Activated T-helper 9 cell treated with anti-CD3 and anti-CD28 coated beads, Interleukin-2, amount 50 U/mL, for 16 hours (primary cell): Measurements from ENCODE around the gene RTN4R.
"Not testable (repeated sequence)": the region's sequence is repeated elsewhere in the genome, so short reads cannot be mapped to it uniquely, and the experiment has no call there.

Experiments
- DNase-seq: peaks from one replicate; pipeline ENCODE4 v3.0.0-alpha.2; 2020; ENCODE audit warnings: low read depth

RTN4R gene

DNA sequence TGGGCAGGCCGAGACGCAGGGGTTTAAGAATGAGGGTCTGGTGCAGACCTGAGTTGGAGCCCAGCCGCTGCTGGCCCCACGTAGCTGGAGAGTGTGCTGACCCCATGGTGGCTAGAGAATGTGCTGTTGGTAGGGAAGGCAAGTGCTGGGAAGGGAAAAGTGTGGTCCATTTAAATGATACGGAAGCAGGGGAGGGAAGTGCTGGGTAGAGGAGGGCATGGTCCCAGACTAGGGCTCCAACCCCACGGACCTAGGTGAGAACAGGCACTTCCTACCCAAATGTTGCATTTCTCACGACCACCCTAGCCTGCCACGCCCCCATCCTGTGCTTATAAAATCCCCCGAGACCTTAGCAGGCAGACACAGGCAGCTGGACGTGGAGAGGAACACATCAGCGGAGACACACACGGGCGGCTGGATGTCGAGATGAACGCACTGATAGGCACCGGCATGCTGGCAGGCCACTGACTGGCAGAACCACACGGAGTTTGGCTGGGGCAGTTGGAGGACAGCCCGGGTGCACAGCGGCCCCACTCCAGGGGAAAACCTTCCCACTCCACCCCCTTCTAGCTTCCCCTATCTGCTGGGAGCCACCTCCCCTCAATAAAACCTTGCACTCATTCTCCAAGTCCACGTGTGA lies 18.8 kb upstream of the RTN4R start:
- DNase-seq: not testable (repeated sequence)

DNA sequence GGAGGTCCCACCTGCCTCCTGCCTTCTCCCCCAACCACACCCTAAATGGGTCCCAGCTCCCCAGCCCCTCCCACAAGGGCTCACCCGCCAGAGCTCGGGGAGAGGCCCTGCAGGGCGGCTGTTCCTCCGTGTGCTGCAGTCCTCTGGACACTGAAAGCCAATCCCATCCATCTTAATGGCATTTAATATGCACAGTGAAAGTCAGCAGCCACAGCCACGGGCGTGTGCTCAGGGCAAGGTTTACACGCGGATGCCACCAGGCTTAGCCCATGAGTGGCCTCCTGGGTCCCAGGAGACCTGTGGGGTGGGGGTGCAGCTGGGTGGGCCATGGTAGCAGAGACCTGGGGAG lies 18.2 kb upstream of the RTN4R start:
- DNase-seq: not testable (repeated sequence)

DNA sequence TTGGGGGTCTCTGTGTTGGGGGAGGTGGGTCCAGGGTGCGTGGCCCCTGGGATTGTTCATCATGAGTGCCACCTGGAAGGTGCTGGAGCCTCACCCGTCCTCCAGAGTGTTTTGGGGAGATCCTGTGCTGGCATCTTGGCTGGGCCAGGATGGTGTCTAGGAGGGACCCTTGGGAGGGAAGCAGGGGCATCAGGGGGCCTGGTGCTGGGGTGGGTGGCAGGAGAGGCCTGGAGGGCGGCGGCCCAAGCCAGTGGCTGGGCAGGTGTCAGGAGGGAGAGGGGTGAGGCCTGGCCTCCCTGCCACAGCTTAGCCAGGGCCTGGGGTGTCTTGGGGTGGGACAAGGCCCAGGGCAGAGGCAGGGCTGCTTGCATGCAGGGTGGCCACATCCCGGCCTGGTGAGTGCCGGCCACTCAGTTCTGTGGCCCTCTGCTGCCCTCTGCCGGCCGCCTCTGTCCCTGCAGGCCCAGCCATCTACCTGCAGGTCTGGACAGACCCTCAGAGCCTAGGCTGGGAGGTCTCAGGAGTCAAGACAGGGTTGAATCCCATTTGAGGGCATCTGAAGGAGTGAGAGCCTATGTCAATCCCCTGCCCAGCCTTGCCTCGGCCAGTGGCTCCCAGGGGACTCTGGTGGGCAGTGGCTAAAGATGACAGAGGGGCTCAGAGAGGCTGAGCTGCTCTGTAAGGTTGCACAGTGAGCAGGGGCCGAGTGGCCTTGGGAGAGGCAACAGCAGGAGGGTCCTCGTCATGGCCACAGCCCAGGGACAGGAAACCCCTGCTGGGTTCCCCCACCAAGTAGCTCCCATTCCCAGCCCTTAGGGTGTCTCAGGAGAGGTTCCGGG lies 17.6 kb upstream of the RTN4R start:
- peak; percentile 61 for DNase-seq

DNA sequence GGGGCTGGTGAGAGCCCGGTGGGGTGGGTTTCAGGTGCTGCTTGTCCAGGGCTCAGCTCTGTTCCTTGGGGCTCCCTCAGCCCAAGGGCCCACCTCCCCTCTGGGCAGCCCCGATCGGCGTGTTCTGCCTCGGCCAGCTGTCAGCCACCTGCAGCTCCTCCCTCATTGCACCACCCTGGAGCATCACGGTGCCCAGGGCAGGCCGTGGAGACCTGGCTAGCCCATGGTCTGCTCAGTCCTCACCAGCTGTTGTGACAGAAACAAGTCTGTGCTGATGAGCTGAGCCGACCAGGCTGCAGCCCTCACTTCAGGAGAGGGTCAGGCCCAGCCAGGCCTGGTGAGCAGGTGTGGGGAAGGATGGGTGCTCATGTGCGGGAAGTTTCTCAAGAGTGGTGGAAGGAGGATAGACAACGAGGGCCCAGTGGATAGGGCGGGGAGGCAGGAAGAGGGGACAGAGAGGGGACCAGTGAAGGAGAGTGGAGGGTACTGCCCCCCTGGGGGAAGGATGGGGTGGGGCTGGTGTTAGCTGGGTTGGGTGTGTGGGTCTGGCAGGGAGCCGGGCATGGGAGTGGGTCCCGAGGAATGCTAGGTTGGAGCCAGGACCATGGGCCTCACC lies 16.5 kb upstream of the RTN4R start:
- DNase-seq: no peak

- no peak for DNase-seq
Measured at GRCh38 chr22:20283674-20284066, 15.6 kb upstream of the RTN4R start.

- DNase-seq: no peak
Measured at GRCh38 chr22:20282901-20283673, 15.0 kb upstream of the RTN4R start.

GRCh38 chr22:20281891-20282290 lies 13.8 kb upstream of the RTN4R start:
- no peak for DNase-seq

GRCh38 chr22:20281473-20281872 lies 13.4 kb upstream of the RTN4R start:
- not testable (repeated sequence) for DNase-seq

GRCh38 chr22:20280866-20281265 lies 12.7 kb upstream of the RTN4R start:
- no peak for DNase-seq

DNA sequence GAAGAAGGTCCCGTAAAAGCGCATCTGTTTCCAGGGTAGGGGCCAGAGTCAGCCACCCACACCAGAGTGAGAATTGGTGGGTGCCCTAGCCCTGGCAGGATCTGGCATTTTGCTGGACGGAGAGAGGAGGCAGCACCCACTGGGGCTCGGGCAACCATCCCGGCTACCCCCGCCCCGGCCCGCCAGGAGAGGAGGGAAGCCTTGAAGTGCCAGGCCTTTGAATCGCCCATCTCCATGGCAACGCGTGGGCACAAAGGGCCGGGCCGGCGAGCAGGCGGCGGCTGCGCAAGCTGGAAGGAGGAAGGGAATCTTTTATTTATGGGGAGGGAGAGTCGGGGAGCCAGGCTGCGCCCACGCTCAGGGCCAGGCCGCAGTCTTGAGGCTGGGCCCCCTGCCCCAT lies 12.0 kb upstream of the RTN4R start:
- DNase-seq: not testable (repeated sequence)

DNA sequence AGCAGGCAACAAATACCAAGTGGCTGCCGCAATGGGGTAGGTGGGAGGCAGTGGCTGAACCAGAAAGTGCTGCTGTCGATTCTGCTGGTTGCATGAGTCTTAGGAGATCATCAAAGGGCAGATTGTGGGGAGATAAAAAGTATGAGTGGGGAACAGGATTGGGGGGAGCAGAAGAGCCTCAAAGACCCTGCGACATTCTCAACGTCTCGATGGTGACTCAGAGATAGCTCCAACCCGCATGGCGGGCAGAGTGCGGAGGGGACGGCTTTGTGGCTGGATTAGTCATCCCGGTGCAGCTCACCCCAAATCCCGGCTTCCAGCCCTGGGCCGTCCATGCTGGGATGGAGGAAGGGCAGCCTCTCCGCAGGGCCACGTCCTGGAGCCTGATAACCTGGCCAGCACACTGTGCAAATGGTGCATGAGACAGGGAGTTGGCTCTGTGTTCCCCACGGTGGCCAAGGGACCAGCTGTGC lies 11.6 kb upstream of the RTN4R start:
- no peak for DNase-seq

GRCh38 chr22:20278726-20279490 lies 10.8 kb upstream of the RTN4R start:
- not testable (repeated sequence) for DNase-seq

GRCh38 chr22:20277936-20278635 lies 10.0 kb upstream of the RTN4R start:
- not testable (repeated sequence) for DNase-seq

DNA sequence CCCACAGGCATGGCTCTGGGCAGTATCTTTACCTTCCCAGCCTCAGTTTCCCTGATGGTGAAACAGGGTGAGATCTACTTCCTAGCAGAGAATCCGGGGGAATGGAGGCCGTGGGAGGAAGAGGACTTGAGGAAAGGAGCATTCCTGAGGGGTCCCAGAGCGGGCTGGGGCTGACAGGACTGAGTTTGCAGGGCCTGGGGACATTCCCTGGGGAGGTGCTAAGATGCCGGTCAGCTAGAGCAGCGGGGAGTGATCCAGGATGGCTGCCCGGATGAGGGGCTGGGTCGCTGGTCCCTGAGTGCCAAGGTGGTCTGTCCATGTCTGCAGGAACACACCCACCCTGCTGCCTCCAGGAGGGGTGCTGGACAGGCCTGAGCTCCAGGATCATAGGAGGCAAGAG lies 8.3 kb upstream of the RTN4R start:
- no peak for DNase-seq

DNA sequence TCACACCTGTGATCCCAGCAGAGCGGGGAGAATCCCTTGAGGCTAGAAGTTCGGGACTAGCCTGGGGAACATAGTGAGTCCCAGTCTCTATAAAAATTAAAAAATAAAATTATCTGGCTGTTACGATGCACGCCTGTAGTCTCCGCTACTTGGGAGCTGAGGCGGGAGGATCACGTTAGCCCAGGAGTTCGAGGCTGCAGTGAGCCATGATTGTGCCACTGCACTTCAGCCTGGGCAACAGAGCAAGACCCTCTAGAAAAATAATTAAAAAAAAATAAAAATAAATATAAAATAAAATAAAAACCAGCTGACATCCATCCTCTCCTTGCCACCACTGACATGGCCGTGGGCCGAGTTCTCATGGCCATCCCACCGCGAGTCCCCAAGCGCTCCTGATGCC lies 7.7 kb upstream of the RTN4R start:
- no peak for DNase-seq

DNA sequence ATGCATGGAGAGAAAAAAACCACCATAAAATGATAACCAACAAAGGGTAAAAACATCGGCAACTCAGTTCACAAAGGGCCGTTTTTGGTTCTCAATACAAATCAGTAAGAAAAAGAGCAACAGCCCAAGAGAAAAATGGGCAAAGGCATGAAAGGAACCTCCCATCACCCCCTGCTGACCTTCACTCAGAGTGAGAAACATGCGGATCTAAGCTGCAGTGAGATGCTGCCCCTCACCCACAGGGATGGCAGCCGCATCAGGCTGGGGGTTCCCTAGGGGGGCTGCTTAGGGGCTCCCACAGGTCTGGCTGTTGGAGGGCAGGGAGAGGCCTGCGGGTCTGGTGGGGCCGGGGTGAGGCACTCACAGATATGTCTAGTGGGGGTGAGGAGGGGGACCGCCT lies 7.2 kb upstream of the RTN4R start:
- DNase-seq: not testable (repeated sequence)

DNA sequence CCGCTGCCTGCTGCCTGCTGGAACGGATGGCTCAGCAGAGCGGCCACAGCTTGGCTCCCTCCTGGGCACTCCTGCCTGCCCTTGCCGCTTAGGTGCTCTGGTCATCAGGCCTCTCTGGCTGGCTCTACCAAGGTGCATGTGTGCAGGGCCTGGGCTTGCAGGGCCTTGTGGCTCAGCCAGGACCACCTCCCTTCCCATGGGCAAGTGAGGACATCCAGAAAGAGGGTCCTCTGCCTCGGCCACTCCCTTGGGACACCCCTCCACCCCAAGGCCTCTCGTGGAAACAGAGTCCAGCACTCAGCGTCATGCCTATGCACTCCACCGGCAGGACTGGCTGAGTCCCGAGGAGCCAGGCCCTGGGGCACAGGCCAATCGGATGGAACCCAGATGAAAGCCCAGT lies 6.3 kb upstream of the RTN4R start:
- DNase-seq: not testable (repeated sequence)

GRCh38 chr22:20273758-20274181 lies 5.7 kb upstream of the RTN4R start:
- DNase-seq: no peak

GRCh38 chr22:20272700-20273099 lies 4.6 kb upstream of the RTN4R start:
- DNase-seq: no peak

GRCh38 chr22:20272174-20272573 lies 4.1 kb upstream of the RTN4R start:
- no peak for DNase-seq
